Measurements from ENCODE around the gene SEMA5A.

SEMA5A gene

GRCh38 chr5:9382522-9382921 lies 163.4 kb downstream of the SEMA5A start:
- peaks cover 0 to 6% of the 10 kb centered on the region in 2 donors for H3K36me3 ChIP-seq (replicated peaks in 1 of 2; ENCODE audit: control insufficient read depth in 2 of 2, insufficient read depth in 2 of 2, low read length in 2 of 2)
- H3K23ac ChIP-seq (ENCODE audit: low read depth, low read length, poor library complexity), result no peak overlapping the region
- peaks cover 0 to 2% of the 10 kb centered on the region in 2 donors for H3K4me1 ChIP-seq (ENCODE audit: control insufficient read depth in 2 of 2, insufficient read depth in 1 of 2, low read depth in 1 of 2, low read length in 2 of 2)
- H2BK12ac ChIP-seq (ENCODE audit: low read length), result no peak overlapping the region
- H2BK15ac ChIP-seq (ENCODE audit: low read length), result no peak overlapping the region
- H3K14ac ChIP-seq (ENCODE audit: low read length), result no peak overlapping the region
- no peak overlapping the region for H3K18ac ChIP-seq (ENCODE audit: low read length)
- H2AK5ac ChIP-seq (ENCODE audit: low read depth, low read length), result no peak overlapping the region
- H3K4ac ChIP-seq (ENCODE audit: low read length), result no peak overlapping the region
- no CpG with 5 or more reads among the region's 1 CpG for WGBS, 2 donors (ENCODE audit: extremely low coverage in 2 of 2, insufficient read length in 2 of 2, insufficient replicate concordance in 1 of 2)
- H3K9me3 ChIP-seq (replicated peaks in 1 of 2; ENCODE audit: control insufficient read depth in 2 of 2, insufficient read depth in 1 of 2, low read depth in 1 of 2, low read length in 2 of 2), result no peaks in the 10 kb centered on the region
- H3K27me3 ChIP-seq (ENCODE audit: control insufficient read depth in 3 of 3, insufficient read depth in 3 of 3, low read depth in 1 of 3, low read length in 3 of 3), result no peaks in the 10 kb centered on the region
- H4K8ac ChIP-seq (ENCODE audit: low read depth, low read length), result no peak overlapping the region
- H2BK120ac ChIP-seq (ENCODE audit: low read depth, low read length), result no peak overlapping the region
- DNase-seq (ENCODE audit: low spot score), result no peak
- peaks cover 3% of the 10 kb centered on the region for H3K79me1 ChIP-seq (ENCODE audit: low read depth, low read length)
- H2AFZ ChIP-seq (ENCODE audit: low read length), result no peak overlapping the region
- H3K4me2 ChIP-seq (ENCODE audit: insufficient read depth, low read length, poor library complexity, severe bottlenecking), result no peak overlapping the region
- no peak overlapping the region for H3K27ac ChIP-seq (replicated peaks; ENCODE audit: low read length)
- no peak overlapping the region for H4K91ac ChIP-seq (ENCODE audit: low read depth, low read length, poor library complexity)
- no peak overlapping the region for H3K9ac ChIP-seq (ENCODE audit: low read depth, low read length, poor library complexity)
- H3K4me3 ChIP-seq (ENCODE audit: low read length in 2 of 2), result no peak overlapping the region
- no peak overlapping the region for H2BK5ac ChIP-seq (ENCODE audit: low read length)

GRCh38 chr5:9381464-9381863 lies 164.4 kb downstream of the SEMA5A start:
- Histone ChIP-seq H2BK5ac (ENCODE audit: low read length) (no peak overlapping the region), H3K9ac (ENCODE audit: low read depth, low read length, poor library complexity) (no peak overlapping the region), H2AFZ (ENCODE audit: low read length) (no peak overlapping the region), H3K36me3 (replicated peaks in 1 of 2; ENCODE audit: control insufficient read depth in 2 of 2, insufficient read depth in 2 of 2, low read length in 2 of 2) (peaks cover 0 to 6% of the 10 kb centered on the region in 2 donors), H4K91ac (ENCODE audit: low read depth, low read length, poor library complexity) (no peak overlapping the region), H2AK5ac (ENCODE audit: low read depth, low read length) (no peak overlapping the region), H2BK12ac (ENCODE audit: low read length) (no peak overlapping the region), H3K27me3 (ENCODE audit: control insufficient read depth in 3 of 3, insufficient read depth in 3 of 3, low read depth in 1 of 3, low read length in 3 of 3) (no peaks in the 10 kb centered on the region), H3K4me2 (ENCODE audit: insufficient read depth, low read length, poor library complexity, severe bottlenecking) (no peak overlapping the region), H3K18ac (ENCODE audit: low read length) (no peak overlapping the region), H3K4me3 (ENCODE audit: low read length in 2 of 2) (no peak overlapping the region), H4K8ac (ENCODE audit: low read depth, low read length) (no peak overlapping the region), H3K4ac (ENCODE audit: low read length) (no peak overlapping the region), H3K14ac (ENCODE audit: low read length) (no peak overlapping the region), H3K4me1 (ENCODE audit: control insufficient read depth in 2 of 2, insufficient read depth in 1 of 2, low read depth in 1 of 2, low read length in 2 of 2) (peaks cover 0 to 2% of the 10 kb centered on the region in 2 donors), H3K27ac (replicated peaks; ENCODE audit: low read length) (no peak overlapping the region), H3K23ac (ENCODE audit: low read depth, low read length, poor library complexity) (no peak overlapping the region), H3K9me3 (replicated peaks in 1 of 2; ENCODE audit: control insufficient read depth in 2 of 2, insufficient read depth in 1 of 2, low read depth in 1 of 2, low read length in 2 of 2) (no peaks in the 10 kb centered on the region), H2BK15ac (ENCODE audit: low read length) (no peak overlapping the region), H3K79me1 (ENCODE audit: low read depth, low read length) (peaks cover 2% of the 10 kb centered on the region), H2BK120ac (ENCODE audit: low read depth, low read length) (no peak overlapping the region)
- no peak for DNase-seq (ENCODE audit: low spot score)

- Histone ChIP-seq H4K91ac (ENCODE audit: low read depth, low read length, poor library complexity) (no peak overlapping the region), H3K36me3 (replicated peaks in 1 of 2; ENCODE audit: control insufficient read depth in 2 of 2, insufficient read depth in 2 of 2, low read length in 2 of 2) (peaks cover 0 to 10% of the 10 kb centered on the region in 2 donors), H3K27me3 (ENCODE audit: control insufficient read depth in 3 of 3, insufficient read depth in 3 of 3, low read depth in 1 of 3, low read length in 3 of 3) (no peaks in the 10 kb centered on the region), H3K14ac (ENCODE audit: low read length) (no peak overlapping the region), H2BK5ac (ENCODE audit: low read length) (no peak overlapping the region), H4K8ac (ENCODE audit: low read depth, low read length) (no peak overlapping the region), H2BK15ac (ENCODE audit: low read length) (no peak overlapping the region), H3K9me3 (replicated peaks in 1 of 2; ENCODE audit: control insufficient read depth in 2 of 2, insufficient read depth in 1 of 2, low read depth in 1 of 2, low read length in 2 of 2) (no peaks in the 10 kb centered on the region), H3K79me1 (ENCODE audit: low read depth, low read length) (no peaks in the 10 kb centered on the region), H2BK12ac (ENCODE audit: low read length) (no peak overlapping the region), H3K4me2 (ENCODE audit: insufficient read depth, low read length, poor library complexity, severe bottlenecking) (no peak overlapping the region), H3K4me1 (ENCODE audit: control insufficient read depth in 2 of 2, insufficient read depth in 1 of 2, low read depth in 1 of 2, low read length in 2 of 2) (peaks cover 0 to 2% of the 10 kb centered on the region in 2 donors), H3K4me3 (ENCODE audit: low read length in 2 of 2) (no peak overlapping the region), H2AK5ac (ENCODE audit: low read depth, low read length) (no peak overlapping the region), H3K23ac (ENCODE audit: low read depth, low read length, poor library complexity) (no peak overlapping the region), H2BK120ac (ENCODE audit: low read depth, low read length) (no peak overlapping the region), H3K9ac (ENCODE audit: low read depth, low read length, poor library complexity) (no peak overlapping the region), H3K18ac (ENCODE audit: low read length) (no peak overlapping the region), H2AFZ (ENCODE audit: low read length) (no peak overlapping the region), H3K4ac (ENCODE audit: low read length) (no peak overlapping the region), H3K27ac (replicated peaks; ENCODE audit: low read length) (no peak overlapping the region)
- no peak for DNase-seq (ENCODE audit: low spot score)
- WGBS, 2 donors (ENCODE audit: extremely low coverage in 2 of 2, insufficient read length in 2 of 2, insufficient replicate concordance in 1 of 2), result no CpG with 5 or more reads among the region's 7 CpGs
Observed at GRCh38 chr5:9380109-9380508, 165.8 kb downstream of the SEMA5A start.

- Histone ChIP-seq H3K27ac (replicated peaks; ENCODE audit: low read length) (no peak overlapping the region), H3K79me1 (ENCODE audit: low read depth, low read length) (peaks cover 5% of the 10 kb centered on the region), H2AFZ (ENCODE audit: low read length) (no peak overlapping the region), H3K18ac (ENCODE audit: low read length) (no peak overlapping the region), H3K4me2 (ENCODE audit: insufficient read depth, low read length, poor library complexity, severe bottlenecking) (no peak overlapping the region), H3K9me3 (replicated peaks in 1 of 2; ENCODE audit: control insufficient read depth in 2 of 2, insufficient read depth in 1 of 2, low read depth in 1 of 2, low read length in 2 of 2) (peaks cover 0 to 3% of the 10 kb centered on the region in 2 donors), H3K36me3 (replicated peaks in 1 of 2; ENCODE audit: control insufficient read depth in 2 of 2, insufficient read depth in 2 of 2, low read length in 2 of 2) (peaks cover 0 to 18% of the 10 kb centered on the region in 2 donors), H3K4ac (ENCODE audit: low read length) (no peak overlapping the region), H2BK120ac (ENCODE audit: low read depth, low read length) (no peak overlapping the region), H2AK5ac (ENCODE audit: low read depth, low read length) (no peak overlapping the region), H3K27me3 (ENCODE audit: control insufficient read depth in 3 of 3, insufficient read depth in 3 of 3, low read depth in 1 of 3, low read length in 3 of 3) (no peaks in the 10 kb centered on the region), H4K8ac (ENCODE audit: low read depth, low read length) (no peak overlapping the region), H2BK12ac (ENCODE audit: low read length) (no peak overlapping the region), H2BK15ac (ENCODE audit: low read length) (no peak overlapping the region), H3K4me3 (ENCODE audit: low read length in 2 of 2) (no peak overlapping the region), H3K9ac (ENCODE audit: low read depth, low read length, poor library complexity) (no peak overlapping the region), H3K23ac (ENCODE audit: low read depth, low read length, poor library complexity) (no peak overlapping the region), H4K91ac (ENCODE audit: low read depth, low read length, poor library complexity) (no peak overlapping the region), H2BK5ac (ENCODE audit: low read length) (no peak overlapping the region), H3K14ac (ENCODE audit: low read length) (no peak overlapping the region), H3K4me1 (ENCODE audit: control insufficient read depth in 2 of 2, insufficient read depth in 1 of 2, low read depth in 1 of 2, low read length in 2 of 2) (peaks cover 0 to 3% of the 10 kb centered on the region in 2 donors)
- WGBS, 2 donors (ENCODE audit: extremely low coverage in 2 of 2, insufficient read length in 2 of 2, insufficient replicate concordance in 1 of 2), result no CpG with 5 or more reads among the region's 9 CpGs
- no peak for DNase-seq (ENCODE audit: low spot score)
Observed at GRCh38 chr5:9376363-9377117, 169.3 kb downstream of the SEMA5A start.
